Neuronal stem cell (in vitro differentiated cells): ENCODE results near the gene TPP1.

Experiments used
- DNase-seq: peaks from one replicate; pipeline ENCODE4 v3.0.0-alpha.2; 2013; ENCODE audit warnings: low spot score
- H2AFZ ChIP-seq: one replicate; pipeline ENCODE4 v1.6.1; 2013; ENCODE audit warnings: mild to moderate bottlenecking, low read length, inconsistent platforms
- H2AK5ac ChIP-seq: 2 replicates; pipeline ENCODE4 v1.6.1; 2013; ENCODE audit warnings: low read depth, mild to moderate bottlenecking, inconsistent platforms, low read length, moderate library complexity, mixed read lengths
- H2BK120ac ChIP-seq: 2 replicates; pipeline ENCODE4 v1.6.1; 2013; ENCODE audit warnings: low read depth, mild to moderate bottlenecking, inconsistent platforms, low read length, moderate library complexity, mixed read lengths
- H2BK12ac ChIP-seq: one replicate; pipeline ENCODE4 v1.6.1; 2013; ENCODE audit warnings: low read length, inconsistent platforms
- H2BK15ac ChIP-seq: 2 replicates; pipeline ENCODE4 v1.6.1; 2013; ENCODE audit warnings: mild to moderate bottlenecking, low read length, inconsistent platforms, mixed read lengths
- H2BK5ac ChIP-seq: one replicate; pipeline ENCODE4 v1.6.1; 2013; ENCODE audit warnings: inconsistent platforms, mild to moderate bottlenecking, low read length, moderate library complexity
- H3K14ac ChIP-seq: one replicate; pipeline ENCODE4 v1.6.1; 2013; ENCODE audit warnings: low read length, inconsistent platforms
- H3K18ac ChIP-seq: 2 replicates; pipeline ENCODE4 v1.6.1; 2013; ENCODE audit warnings: low read length, inconsistent platforms
- H3K23ac ChIP-seq: 2 replicates; pipeline ENCODE4 v1.6.1; 2013; ENCODE audit warnings: low read depth, mild to moderate bottlenecking, mixed read lengths, low read length, inconsistent platforms; ENCODE audit not compliant: poor library complexity
- H3K27ac ChIP-seq: replicated peaks from 3 replicates; pipeline ENCODE4 v1.5.1; 2013; ENCODE audit warnings: low read length, inconsistent platforms
- H3K27me3 ChIP-seq, 3 experiments: 2 replicates each; pipeline ENCODE4 v1.6.1; 2013; ENCODE audit warnings: low read length in 3 of 3, mild to moderate bottlenecking in 2 of 3, inconsistent platforms in 1 of 3, low read depth in 1 of 3, mixed read lengths in 1 of 3, moderate library complexity in 1 of 3; ENCODE audit not compliant: control insufficient read depth in 3 of 3, insufficient read depth in 3 of 3
- H3K36me3 ChIP-seq, 2 donors: replicated peaks in 1 of 2; 2 replicates each; pipeline ENCODE4 v1.6.1; 2013; ENCODE audit warnings: low read length in 2 of 2; ENCODE audit not compliant: control insufficient read depth in 2 of 2, insufficient read depth in 2 of 2
- H3K4ac ChIP-seq: 2 replicates; pipeline ENCODE4 v1.6.1; 2013; ENCODE audit warnings: inconsistent platforms, mild to moderate bottlenecking, low read length, moderate library complexity
- H3K4me1 ChIP-seq, 2 donors: 1 replicate in 1 of 2; 2 replicates in 1 of 2; pipeline ENCODE4 v1.6.1; 2013; ENCODE audit warnings: low read length in 2 of 2, low read depth in 1 of 2; ENCODE audit not compliant: control insufficient read depth in 2 of 2, insufficient read depth in 1 of 2
- H3K4me2 ChIP-seq: one replicate; pipeline ENCODE4 v1.6.1; 2013; ENCODE audit warnings: mild to moderate bottlenecking, low read length, inconsistent platforms; ENCODE audit not compliant: insufficient read depth, poor library complexity, severe bottlenecking
- H3K4me3 ChIP-seq, 2 donors: 2 replicates each; pipeline ENCODE4 v1.5.1; 2013; ENCODE audit warnings: low read length in 2 of 2, mild to moderate bottlenecking in 2 of 2, inconsistent platforms in 1 of 2, moderate library complexity in 1 of 2
- H3K79me1 ChIP-seq: one replicate; pipeline ENCODE4 v1.6.1; 2013; ENCODE audit warnings: low read depth, mild to moderate bottlenecking, inconsistent platforms, low read length, moderate library complexity
- H3K9ac ChIP-seq: one replicate; pipeline ENCODE4 v1.6.1; 2013; ENCODE audit warnings: mild to moderate bottlenecking, low read depth, low read length, inconsistent platforms; ENCODE audit not compliant: poor library complexity
- H3K9me3 ChIP-seq, 2 donors: replicated peaks in 1 of 2; 2 replicates each; pipeline versions ENCODE3 to v1.6.1; 2013; ENCODE audit warnings: low read length in 2 of 2, mild to moderate bottlenecking in 2 of 2, inconsistent platforms in 1 of 2, low read depth in 1 of 2, mixed read lengths in 1 of 2, moderate library complexity in 1 of 2; ENCODE audit not compliant: control insufficient read depth in 2 of 2, insufficient read depth in 1 of 2
- H4K8ac ChIP-seq: one replicate; pipeline ENCODE4 v1.6.1; 2013; ENCODE audit warnings: low read depth, mild to moderate bottlenecking, inconsistent platforms, low read length, moderate library complexity
- H4K91ac ChIP-seq: one replicate; pipeline ENCODE4 v1.6.1; 2013; ENCODE audit warnings: low read length, low read depth, mild to moderate bottlenecking, inconsistent platforms; ENCODE audit not compliant: poor library complexity
- WGBS, 2 donors: extraction: QIAGEN DNeasy Blood & Tissue Kit; methylation state at CpG; one replicate each; pipeline ENCODE4 v1.1.7; 2013; ENCODE audit warnings: missing lambda C conversion rate in 2 of 2, mixed read lengths in 1 of 2; ENCODE audit not compliant: insufficient read length in 2 of 2, insufficient replicate concordance in 1 of 2; ENCODE audit errors: extremely low coverage in 2 of 2; 5-methylcytosine and 5-hydroxymethylcytosine counted together

The TPP1 gene

GRCh38 chr11:6606471-6607189, 12.6 kb downstream of the TPP1 start:
- no peak overlapping the region for H2BK5ac ChIP-seq
- H4K91ac ChIP-seq = no peak overlapping the region
- no peak overlapping the region for H2BK15ac ChIP-seq
- H3K4ac ChIP-seq = no peak overlapping the region
- H3K79me1 ChIP-seq = peaks cover 9% of the 10 kb centered on the region
- no peak overlapping the region for H3K23ac ChIP-seq
- H3K4me1 ChIP-seq = peaks cover 18 to 36% of the 10 kb centered on the region in 2 donors
- H3K14ac ChIP-seq = no peak overlapping the region
- H3K4me2 ChIP-seq = peak overlapping the region; percentile 35
- H2BK12ac ChIP-seq = no peak overlapping the region
- H3K27ac ChIP-seq = peak overlapping the region; percentile 68
- H3K36me3 ChIP-seq = peaks cover 37 to 59% of the 10 kb centered on the region in 2 donors
- no peak overlapping the region for H3K9ac ChIP-seq
- H4K8ac ChIP-seq = no peak overlapping the region
- no peak overlapping the region for H2BK120ac ChIP-seq
- no peak overlapping the region for H2AK5ac ChIP-seq
- no CpG with 5 or more reads among the region's 11 CpGs for WGBS, 2 donors
- no peaks in the 10 kb centered on the region for H3K27me3 ChIP-seq
- H2AFZ ChIP-seq = no peak overlapping the region
- peak; percentile 84 for DNase-seq
- no peak overlapping the region for H3K18ac ChIP-seq
- H3K9me3 ChIP-seq = no peaks in the 10 kb centered on the region
- peak overlapping the region in 1 of 2 donors; percentile 2 for H3K4me3 ChIP-seq

- Histone ChIP-seq H2BK5ac (no peak overlapping the region), H3K4me3 (peak overlapping the region in 1 of 2 donors; percentile 85), H2AK5ac (no peak overlapping the region), H2BK120ac (no peak overlapping the region), H3K9ac (no peak overlapping the region), H2AFZ (no peak overlapping the region), H3K27ac (no peak overlapping the region), H4K8ac (no peak overlapping the region), H2BK15ac (no peak overlapping the region), H3K23ac (no peak overlapping the region), H3K4me2 (peak overlapping the region; percentile 66), H3K36me3 (peaks cover 36 to 61% of the 10 kb centered on the region in 2 donors), H3K79me1 (peaks cover 10% of the 10 kb centered on the region), H3K4me1 (peaks cover 15 to 29% of the 10 kb centered on the region in 2 donors), H3K27me3 (no peaks in the 10 kb centered on the region), H3K18ac (no peak overlapping the region), H3K9me3 (no peaks in the 10 kb centered on the region), H2BK12ac (no peak overlapping the region), H3K4ac (no peak overlapping the region), H3K14ac (no peak overlapping the region), H4K91ac (no peak overlapping the region)
- WGBS, 2 donors = no CpG with 5 or more reads among the region's 3 CpGs
- no peak for DNase-seq
Observed at GRCh38 chr11:6604790-6605189, 14.4 kb downstream of the TPP1 start.

GRCh38 chr11:6604081-6604626, 15.1 kb downstream of the TPP1 start:
- H4K8ac ChIP-seq = no peak overlapping the region
- no peak overlapping the region for H2BK15ac ChIP-seq
- peaks cover 15 to 29% of the 10 kb centered on the region in 2 donors for H3K4me1 ChIP-seq
- peaks cover 10% of the 10 kb centered on the region for H3K79me1 ChIP-seq
- no peak overlapping the region for H3K4ac ChIP-seq
- H3K9ac ChIP-seq = peak overlapping the region; percentile 95
- no peak overlapping the region for H2AK5ac ChIP-seq
- peak overlapping the region; percentile 75 for H3K27ac ChIP-seq
- H4K91ac ChIP-seq = no peak overlapping the region
- H3K36me3 ChIP-seq = peaks cover 34 to 61% of the 10 kb centered on the region in 2 donors
- H3K27me3 ChIP-seq = no peaks in the 10 kb centered on the region
- peak; percentile 43 for DNase-seq
- peak overlapping the region; percentile 27 for H3K23ac ChIP-seq
- no peaks in the 10 kb centered on the region for H3K9me3 ChIP-seq
- H2BK12ac ChIP-seq = no peak overlapping the region
- H3K14ac ChIP-seq = peak overlapping the region; percentile 59
- peak overlapping the region; percentile 56 for H2BK5ac ChIP-seq
- peak overlapping the region; percentile 66 for H3K4me2 ChIP-seq
- WGBS, 2 donors = no CpG with 5 or more reads among the region's 20 CpGs
- H3K18ac ChIP-seq = peak overlapping the region; percentile 92
- no peak overlapping the region for H2BK120ac ChIP-seq
- H2AFZ ChIP-seq = peak overlapping the region; percentile 95
- peak overlapping the region; percentile 85 to 89 for H3K4me3 ChIP-seq

GRCh38 chr11:6603287-6604080, 15.7 kb downstream of the TPP1 start, which contains the start of the genes ILK and RRP8:
Gene ILK (plus strand): TSS chr11:6603774. CDS start chr11:6604272, 498 bp downstream.
Gene RRP8 (minus strand): TSS chr11:6603616. CDS start chr11:6603502, 114 bp downstream.
- peak within 1 kb of the TSS; percentile 75 for H3K27ac ChIP-seq

More at GRCh38 chr11:6603287-6604080, 15.7 kb downstream of the TPP1 start, which contains the start of the genes ILK and RRP8:
- H2BK12ac ChIP-seq = no peak within 1 kb of the TSS
- no peak within 1 kb of the TSS for H2AK5ac ChIP-seq
- no peak within 1 kb of the TSS for H3K4ac ChIP-seq
- peak; percentile 87 for DNase-seq
- peak within 1 kb of the TSS; percentile 27 for H3K23ac ChIP-seq
- H2BK5ac ChIP-seq = peak within 1 kb of the TSS; percentile 56
- no peaks in the 10 kb centered on the region for H3K9me3 ChIP-seq
- H2BK120ac ChIP-seq = no peak within 1 kb of the TSS
- peak within 1 kb of the TSS; percentile 92 for H3K18ac ChIP-seq
- peak within 1 kb of the TSS; percentile 66 for H3K4me2 ChIP-seq
- H2BK15ac ChIP-seq = no peak within 1 kb of the TSS
- H3K36me3 ChIP-seq = peaks cover 32 to 61% of the 10 kb centered on the region in 2 donors
- H3K27me3 ChIP-seq = no peaks in the 10 kb centered on the region
- no peak within 1 kb of the TSS for H4K91ac ChIP-seq
- H3K4me3 ChIP-seq = peak within 1 kb of the TSS; percentile 85 to 89
- peak within 1 kb of the TSS; percentile 95 for H3K9ac ChIP-seq
- H3K4me1 ChIP-seq = peaks cover 15 to 29% of the 10 kb centered on the region in 2 donors
- no CpG with 5 or more reads among the region's 72 CpGs for WGBS, 2 donors
- peaks cover 10% of the 10 kb centered on the region for H3K79me1 ChIP-seq
- peak within 1 kb of the TSS; percentile 95 for H2AFZ ChIP-seq
- no peak within 1 kb of the TSS for H4K8ac ChIP-seq
- peak within 1 kb of the TSS; percentile 59 for H3K14ac ChIP-seq
